HTR-8/SVneo (cell line): Measurements from ENCODE around the gene NFATC2IP.

Source experiments
- DNase-seq: peaks from one replicate; pipeline ENCODE4 v3.0.0; 2011; ENCODE audit warnings: low spot score, mixed read lengths; ENCODE audit not compliant: insufficient read length
- FAIRE-seq: peaks from 2 replicates; lab custom pipeline; 2011; peaks lifted over from hg19 to GRCh38; lab: Jason Lieb, UNC

Gene NFATC2IP

DNA sequence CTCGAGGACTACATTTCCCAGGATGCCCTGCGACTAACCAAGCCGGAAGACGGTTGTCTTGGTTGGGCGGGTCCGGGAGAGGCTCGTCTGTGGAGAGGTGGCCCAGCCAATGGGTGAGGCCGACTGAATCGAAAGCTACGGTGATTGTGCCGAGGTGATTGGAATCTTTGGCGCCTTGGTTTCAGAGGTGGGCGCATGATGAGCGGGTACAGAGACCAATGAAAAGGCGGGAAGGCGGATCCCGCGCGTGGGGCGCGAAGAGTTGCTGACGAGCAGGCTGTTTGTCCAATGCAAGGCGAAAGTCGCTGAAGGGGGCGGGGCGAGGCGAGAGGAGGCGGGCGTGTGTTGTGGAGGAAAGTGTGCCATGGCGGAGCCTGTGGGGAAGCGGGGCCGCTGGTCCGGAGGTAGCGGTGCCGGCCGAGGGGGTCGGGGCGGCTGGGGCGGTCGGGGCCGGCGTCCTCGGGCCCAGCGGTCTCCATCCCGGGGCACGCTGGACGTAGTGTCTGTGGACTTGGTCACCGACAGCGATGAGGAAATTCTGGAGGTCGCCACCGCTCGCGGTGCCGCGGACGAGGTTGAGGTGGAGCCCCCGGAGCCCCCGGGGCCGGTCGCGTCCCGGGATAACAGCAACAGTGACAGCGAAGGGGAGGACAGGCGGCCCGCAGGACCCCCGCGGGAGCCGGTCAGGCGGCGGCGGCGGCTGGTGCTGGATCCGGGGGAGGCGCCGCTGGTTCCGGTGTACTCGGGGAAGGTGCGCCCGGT lies at the start of gene NFATC2IP:
NFATC2IP (plus strand) TSS at position 290 of the 762 bp plus-strand sequence; CDS start at position 365, 75 bp downstream.
- peak; percentile 99 for DNase-seq
- FAIRE-seq = peak; percentile 75

DNA sequence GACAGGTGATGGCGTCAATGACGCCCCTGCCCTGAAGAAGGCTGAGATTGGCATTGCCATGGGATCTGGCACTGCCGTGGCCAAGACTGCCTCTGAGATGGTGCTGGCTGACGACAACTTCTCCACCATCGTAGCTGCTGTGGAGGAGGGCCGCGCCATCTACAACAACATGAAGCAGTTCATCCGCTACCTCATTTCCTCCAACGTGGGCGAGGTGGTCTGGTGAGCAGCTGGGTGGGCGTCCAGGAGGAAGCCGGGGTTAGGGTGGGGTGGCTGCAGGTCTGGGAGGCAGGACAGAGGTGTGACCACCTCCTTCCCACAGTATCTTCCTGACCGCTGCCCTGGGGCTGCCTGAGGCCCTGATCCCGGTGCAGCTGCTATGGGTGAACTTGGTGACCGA lies 48.9 kb upstream of the NFATC2IP start:
- FAIRE-seq = no peak
- no peak for DNase-seq

DNA sequence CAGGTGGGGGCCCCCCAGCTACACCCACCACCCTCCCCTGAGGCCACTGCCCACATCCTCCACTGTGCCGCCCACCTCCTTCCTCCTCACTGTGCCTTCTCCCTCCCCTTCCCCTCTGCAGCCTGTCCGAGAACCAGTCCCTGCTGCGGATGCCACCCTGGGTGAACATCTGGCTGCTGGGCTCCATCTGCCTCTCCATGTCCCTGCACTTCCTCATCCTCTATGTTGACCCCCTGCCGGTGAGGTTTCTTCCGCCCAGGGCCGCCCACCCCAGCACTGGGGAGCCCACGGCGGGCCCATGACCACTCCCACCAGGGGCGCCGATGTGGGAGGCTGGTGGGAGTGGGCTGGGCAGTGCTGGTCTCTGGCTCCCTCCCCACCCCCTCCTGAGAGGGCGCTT lies 47.8 kb upstream of the NFATC2IP start:
- FAIRE-seq = no peak

DNA sequence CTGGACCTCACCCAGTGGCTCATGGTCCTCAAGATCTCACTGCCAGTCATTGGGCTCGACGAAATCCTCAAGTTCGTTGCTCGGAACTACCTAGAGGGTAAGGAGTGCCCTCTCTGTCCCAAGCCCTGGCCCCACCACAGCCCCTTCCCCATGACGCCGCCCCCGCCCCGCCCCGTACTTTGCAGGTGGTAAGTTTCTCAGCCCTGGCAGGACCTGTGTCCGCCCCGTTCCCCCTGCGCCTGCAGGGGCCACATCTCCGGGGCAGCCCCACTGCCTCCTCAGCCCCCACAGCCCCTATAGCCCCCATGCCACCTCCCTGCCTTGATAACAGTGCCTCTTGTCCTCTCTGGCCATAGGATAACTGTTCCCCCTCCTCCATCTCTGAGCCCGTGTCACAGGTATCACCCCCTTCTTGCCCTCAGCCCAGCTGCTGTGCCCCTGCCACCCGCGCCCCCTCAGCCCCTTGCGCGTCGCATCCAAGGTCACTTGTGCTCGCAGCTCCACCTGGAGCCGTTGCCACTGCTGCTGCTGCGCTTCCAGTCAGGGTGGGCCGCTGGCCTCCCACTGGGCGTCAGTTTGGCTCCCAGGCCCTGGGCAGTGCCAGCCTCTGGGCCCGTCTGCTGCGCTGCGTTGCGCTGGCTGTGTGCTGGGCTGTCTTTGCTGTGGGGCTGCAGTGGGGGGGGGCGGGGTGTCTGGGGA lies 47.2 kb upstream of the NFATC2IP start:
- FAIRE-seq = no peak

More for the DNA sequence above, 47.8 kb upstream of the NFATC2IP start:
- no peak for DNase-seq

DNA sequence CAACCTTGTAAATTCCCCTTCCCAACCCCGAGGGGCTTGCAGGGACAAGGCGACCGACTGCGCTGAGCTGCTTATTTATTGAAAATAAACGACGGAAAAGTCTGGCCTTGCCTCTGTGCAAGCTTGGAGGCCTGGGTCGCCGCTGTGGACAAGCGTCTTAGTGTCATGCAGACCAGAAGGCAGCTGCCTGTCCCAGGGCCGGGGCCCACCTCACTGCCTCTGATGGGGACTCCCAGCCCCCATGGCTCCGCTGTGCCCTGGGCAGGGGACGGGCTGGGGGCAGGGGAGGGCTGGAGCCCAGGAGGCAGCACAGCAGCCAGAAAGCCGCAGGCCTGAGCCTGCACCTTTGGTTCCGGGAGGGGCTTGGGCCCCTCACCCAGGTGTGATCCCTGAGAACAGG lies 46.4 kb upstream of the NFATC2IP start:
- DNase-seq = no peak
- no peak for FAIRE-seq

More for the DNA sequence above, 47.2 kb upstream of the NFATC2IP start:
- no peak for DNase-seq

DNA sequence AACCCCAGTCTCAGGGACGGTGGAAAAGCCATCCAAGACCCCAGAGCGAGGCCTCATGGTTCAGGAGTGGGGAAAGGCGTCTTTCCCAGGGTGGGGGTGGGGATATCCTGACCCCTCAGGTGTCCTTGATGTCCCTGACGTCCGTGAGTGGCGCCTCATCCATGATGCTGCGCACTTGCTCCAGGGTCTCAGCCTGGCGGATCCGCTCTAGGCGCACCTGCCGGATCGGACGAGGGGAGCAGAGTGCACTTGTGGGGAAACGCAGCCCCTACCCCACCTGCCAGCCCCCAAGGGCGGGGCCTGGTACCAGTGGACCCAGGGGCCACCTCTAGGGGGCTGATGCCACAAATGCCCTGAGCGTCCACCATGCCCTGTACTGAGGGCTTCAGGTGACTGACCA lies 45.9 kb upstream of the NFATC2IP start:
- no peak for DNase-seq
- FAIRE-seq = no peak

DNA sequence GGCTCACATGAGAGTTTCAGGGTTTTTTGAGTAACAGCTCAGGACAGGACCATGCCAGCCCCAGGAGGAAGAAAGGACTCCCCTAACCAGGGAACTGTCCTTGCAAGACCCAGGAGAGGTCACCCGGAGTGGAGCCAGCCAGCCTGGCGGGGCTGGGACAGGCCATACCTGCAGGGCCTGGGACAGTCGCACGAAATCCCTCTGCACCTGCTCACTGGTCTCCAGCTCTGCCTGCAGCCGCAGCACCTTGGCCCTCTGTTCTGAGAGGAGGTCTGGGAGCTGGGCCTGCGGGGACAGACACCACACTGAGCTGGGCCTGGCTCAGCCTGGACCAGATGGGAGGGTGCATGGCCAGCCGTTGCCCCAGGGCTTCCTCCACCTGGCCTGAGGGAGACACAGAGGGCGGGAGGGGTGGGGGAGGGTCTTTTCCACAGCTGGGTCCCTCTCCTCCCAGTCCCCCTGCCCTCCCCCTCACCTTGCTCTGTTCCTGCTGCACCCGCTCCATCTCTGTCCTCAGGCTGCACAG lies 45.4 kb upstream of the NFATC2IP start:
- FAIRE-seq = no peak
- no peak for DNase-seq

DNA sequence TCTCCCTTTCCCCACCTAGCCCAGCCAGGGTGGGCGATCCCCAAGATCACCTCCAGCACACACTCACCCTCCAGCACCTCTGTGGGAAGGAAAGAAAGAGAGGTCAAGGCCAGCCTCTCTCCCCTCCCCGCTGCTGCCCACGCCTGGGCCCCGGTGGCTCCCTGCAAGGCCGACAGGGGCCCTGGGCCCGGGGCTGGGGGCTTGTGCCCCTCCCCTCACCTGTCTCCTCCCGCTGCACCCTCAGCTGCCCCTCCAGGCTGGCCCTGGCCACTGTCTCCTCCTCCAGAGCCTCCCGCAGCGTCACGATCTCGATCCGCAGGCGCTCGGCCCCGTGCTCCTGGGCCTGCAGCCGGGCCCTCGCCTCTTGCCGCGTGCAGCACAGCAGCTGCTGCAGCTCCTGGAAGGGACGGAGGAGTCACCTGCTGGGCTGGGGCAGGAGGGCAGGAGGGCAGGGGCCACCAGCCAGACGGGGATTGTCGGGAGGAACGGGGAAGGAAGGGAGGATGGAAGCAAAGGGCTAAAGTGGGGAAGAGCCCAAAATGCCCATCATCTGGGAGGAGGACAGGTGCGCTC lies 44.9 kb upstream of the NFATC2IP start:
- DNase-seq (no peak), FAIRE-seq (no peak)

DNA sequence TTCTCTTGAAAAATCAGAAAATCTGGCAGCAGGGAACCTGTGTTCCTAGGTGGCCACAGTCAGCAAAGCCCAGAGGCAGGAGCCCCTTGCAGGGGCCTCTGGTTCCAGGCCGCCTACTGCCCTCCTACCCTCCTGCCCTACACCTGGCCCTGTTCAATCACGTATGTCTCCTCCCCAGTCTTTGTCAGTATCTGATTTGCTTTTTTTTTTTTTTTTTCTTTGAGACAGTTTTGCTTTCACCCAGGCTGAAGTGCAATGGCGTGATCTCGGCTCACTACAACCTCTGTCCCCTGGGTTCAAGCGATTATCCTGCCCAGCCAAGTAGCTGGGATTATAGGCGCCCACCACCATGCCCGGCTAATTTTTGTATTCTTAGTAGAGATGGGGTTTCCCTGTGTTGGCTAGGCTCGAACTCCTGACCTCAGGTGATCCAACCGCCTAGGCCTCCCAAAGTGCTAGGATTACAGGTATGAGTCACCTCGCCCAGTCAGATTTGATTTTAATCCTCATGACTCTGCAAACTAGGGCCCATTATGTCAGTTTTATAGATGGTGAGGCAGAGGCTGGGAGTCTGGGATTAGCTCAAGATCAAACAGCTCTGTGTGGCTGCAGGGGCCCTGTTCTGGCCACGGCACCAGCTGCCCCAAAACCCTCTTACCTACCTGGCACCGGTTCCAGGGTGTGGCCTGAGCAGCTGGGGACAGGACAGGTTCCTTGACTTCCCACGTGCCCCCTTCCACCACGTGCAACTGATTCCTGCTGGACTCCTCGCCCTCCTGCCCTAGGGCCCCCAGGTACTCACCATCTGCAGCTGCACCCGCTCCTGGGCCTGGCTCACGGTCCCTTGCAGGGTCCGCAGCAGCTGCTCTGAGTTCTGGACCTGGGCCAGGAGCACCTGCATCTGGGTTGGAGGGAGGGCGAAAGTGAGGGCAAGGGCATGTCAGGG lies 40.4 kb upstream of the NFATC2IP start:
- DNase-seq (no peak), FAIRE-seq (no peak)

DNA sequence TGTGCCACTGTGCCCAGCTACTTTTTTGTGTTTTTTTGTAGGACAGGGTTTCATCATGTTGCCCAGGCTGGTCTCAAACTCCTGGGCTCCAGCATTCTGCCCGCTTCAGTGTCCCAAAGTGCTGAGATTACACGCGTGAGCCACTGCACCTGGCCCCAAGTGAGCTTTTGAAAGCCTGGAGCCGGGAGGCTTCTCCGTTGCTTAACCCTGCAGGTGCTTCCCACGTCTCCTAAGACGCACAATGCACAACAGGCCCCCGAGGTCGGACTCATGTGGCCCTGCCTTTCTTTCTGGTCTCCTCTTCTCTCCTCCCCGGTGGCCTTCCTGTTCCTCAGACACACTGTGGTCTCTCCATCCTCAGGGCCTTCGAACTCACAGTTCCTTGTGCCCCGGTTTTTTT lies 38.2 kb upstream of the NFATC2IP start:
- DNase-seq (no peak), FAIRE-seq (no peak)

DNA sequence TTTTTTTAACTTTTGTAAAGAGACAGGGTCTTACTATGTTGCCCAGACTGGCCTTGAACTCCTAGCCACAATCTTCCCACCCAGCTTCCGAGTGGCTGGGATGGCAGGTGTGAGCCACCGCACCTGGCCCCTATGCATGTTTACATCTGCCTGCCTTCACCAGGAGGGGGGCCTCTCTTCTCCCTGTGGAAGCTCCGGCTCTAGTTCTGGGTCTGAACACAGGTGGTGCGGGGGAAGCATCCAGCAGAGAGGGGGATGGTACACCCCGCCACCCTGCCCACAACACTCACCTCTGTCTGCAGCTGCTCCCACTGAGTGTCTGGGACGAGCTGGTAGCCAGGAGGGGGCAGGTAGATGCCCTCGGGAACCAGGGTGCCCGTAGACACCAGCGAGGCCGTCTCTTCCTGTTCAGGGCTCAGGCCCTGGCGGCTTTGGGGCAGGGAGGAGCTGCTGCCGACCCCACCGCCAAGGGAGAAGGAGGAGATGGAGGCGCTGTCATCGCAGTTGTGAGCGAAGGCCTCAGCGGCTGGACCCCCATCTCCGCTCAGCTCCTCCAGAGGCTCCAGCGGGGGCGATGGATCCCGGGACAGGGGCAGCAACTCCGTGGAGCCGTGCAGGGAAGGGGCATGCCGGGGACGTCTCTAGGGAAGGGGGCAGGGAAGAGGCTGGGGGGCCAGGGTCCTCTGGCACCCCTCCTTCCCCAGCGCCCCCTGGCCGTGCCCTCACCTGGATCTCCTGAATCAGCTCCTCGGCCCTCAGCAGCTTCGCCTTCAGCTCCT lies 36.6 kb upstream of the NFATC2IP start:
- FAIRE-seq (no peak), DNase-seq (no peak)

DNA sequence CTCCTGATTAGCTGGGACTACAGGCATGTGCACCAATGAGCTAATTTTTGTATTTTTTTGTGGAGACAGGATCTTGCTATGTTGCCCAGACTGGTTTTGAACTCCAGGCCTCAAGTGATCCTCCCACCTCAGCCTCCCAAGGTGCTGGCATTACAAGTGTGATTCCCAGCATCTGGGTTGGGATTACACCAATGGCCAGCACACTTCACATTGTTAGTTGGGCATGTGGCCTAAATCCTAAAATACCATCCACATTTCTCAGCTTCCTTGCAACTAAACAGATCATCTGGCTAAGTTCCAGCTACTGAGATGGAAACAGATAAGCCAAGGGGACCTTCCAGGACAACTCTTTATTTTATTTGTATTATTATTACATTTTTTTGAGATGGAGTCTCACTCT lies 35.6 kb upstream of the NFATC2IP start:
- FAIRE-seq (no peak), DNase-seq (no peak)

DNA sequence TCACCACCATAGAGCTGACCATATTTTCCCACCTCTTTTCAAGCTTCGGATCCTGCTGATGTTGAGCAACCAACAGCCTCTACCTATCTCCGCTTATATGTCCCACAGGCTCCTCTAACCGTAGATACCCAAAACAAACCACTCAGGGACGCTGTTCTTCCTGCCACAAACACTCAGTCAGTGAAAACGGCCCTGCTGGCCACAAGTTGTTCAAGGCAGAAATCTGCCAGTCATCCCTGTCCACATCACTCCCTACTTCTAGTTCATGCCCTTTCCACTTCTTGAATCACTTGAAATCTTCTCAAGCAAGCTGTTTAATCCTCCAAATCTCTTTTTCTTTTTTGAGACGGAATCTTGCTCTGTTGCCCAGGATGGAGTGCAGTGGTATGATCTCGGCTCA lies 33.6 kb upstream of the NFATC2IP start:
- FAIRE-seq (no peak), DNase-seq (no peak)

DNA sequence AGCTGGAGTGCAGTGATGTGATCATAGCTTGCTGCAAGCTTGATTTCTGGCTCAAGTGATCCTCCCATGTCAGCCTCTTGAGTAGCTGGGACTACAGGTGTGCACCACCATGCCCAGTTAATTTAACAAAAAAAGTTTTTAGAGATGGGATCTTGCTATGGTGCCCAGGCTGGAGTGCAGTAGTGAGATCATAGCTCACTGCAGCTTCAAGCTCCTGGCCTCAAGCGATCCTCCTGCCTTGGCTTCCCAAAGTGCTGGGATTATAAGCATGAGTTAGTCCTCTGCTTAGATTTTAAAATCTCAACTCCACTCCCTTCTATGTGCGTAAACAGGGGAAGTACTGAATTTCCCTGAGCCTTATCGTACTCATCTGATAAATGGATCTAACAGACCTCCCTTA lies 32.0 kb upstream of the NFATC2IP start:
- DNase-seq = no peak
- FAIRE-seq = no peak

DNA sequence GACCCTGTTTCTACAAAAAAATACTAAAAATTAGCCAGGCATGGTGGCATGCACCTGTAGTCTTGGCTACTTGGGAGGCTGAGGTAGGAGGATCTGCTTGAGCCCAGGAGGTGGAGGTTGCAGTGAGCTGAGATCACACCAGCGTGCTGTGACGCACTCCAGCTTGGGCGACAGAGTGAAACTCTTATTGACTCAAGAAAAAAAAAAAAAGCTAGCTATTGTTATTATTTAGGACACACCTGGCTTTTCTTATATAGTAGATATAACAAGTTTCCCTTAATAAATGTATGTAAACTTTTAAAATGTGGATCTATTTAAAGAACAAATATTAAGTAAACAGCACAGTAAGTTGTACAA lies 27.5 kb upstream of the NFATC2IP start:
- DNase-seq = no peak
- FAIRE-seq = no peak

DNA sequence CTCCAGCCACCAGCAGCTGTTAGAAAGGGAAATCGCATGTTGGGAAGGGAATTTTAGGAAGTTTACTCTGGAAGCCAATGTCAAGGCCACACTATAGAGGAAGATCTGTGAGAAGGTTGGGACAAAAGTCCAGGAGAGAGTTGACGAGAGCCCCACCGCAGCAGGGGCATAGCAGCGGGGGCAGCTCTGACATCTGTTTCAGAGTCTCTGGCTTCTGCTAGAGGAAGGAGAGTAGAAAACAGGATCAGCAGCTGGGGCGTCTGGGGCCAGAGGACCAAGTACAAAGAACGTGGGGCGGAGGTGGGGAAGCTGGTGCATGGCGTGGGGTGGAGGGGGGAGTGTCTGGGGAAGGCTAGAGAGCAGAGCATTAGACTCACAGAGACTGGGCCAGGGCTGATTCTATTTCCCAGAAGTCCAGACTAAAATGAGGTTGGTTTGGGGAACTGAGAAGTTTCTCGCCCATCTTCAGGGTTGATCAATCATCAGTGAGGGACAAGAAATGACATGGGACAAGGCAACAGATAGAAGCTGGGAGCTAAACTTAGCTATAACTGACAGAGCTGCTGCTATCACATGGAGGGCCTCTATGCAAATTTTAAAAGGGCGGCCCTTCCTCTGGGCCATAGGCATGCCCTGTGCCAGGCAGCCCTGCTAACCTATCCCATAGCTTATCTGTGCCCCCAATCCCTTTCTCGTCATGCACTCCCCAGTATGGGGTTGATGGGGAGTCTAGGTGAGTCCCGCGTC lies 26.9 kb upstream of the NFATC2IP start:
- no peak for FAIRE-seq
- DNase-seq = no peak

DNA sequence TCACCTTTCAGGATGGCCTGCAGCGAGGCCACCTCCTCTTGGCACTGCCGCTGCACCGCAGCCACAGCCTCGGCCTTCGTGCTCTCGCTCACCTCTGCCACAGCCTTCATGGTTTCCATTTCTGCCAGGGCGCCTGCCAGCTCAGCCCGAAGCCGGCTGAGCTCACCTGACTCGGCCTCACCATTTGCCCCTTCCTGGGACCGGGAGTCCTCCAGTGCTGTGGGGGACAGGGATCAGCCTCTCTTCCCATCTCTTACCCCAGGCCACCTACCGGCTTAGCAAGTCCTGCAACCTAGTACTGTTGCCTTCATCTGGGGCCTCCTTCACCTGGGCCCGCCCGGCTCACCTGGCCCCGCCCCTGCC lies 26.4 kb upstream of the NFATC2IP start:
- FAIRE-seq (no peak), DNase-seq (no peak)

DNA sequence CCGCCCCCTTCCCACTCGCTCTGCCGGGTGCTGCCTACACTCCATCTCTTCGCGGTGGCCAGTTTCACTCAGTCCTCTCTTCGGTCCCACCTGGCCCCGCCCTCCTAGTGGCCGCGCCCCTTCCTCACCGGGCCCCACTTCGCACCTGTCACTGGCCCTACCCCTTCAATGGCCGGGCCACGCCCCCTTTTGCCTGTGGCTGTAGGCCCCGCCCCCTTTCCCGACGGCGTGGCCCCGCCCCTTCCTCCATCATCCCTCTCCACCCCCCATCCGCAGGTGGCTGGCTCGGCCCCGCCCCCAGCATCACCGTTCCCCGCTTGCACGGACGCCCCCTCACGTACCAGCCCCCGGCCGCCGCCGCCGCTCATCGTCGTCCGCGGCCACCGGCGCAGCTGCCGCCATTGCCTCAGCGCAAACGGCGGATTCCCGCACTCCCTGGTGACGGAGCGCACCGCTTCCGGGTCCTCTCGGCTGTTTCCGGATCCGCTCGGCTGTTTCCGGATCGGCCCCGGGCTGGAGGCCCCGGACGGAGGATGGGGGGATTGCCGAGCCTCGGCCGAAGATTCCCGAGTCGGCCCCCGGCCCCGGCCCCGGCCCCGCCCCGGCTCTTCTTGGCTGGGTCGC lies 25.9 kb upstream of the NFATC2IP start, which contains the start of gene RABEP2:
RABEP2 (minus strand) TSS at position 477 of the 624 bp plus-strand sequence; CDS start at position 402, 75 bp downstream.
- no peak for FAIRE-seq
- peak; percentile 93 for DNase-seq
